Measurements from ENCODE around the gene WT1. TPM values are rescaled to one million over a fixed set of nuclear protein-coding genes. Genes with fewer than 3 reads are reported as not detected.

WT1 gene
- total RNA-seq, 1 experiment from 2014 or later: not detected

- ChIA-PET CTCF (no interaction called here), POLR2A (no interaction called here)
- H3K27ac Mint-ChIP-seq: no peak overlapping the region
- H3K9me3 Mint-ChIP-seq: no peaks in the 10 kb centered on the region
- no peak for ATAC-seq
- H3K4me1 Mint-ChIP-seq: no peaks in the 10 kb centered on the region
- no peaks in the 10 kb centered on the region for H3K36me3 Mint-ChIP-seq
- DNase-seq (ENCODE audit: low spot score): no peak
- TF ChIP-seq ATF1 (CRISPR knock-in tag; IDR thresholded peaks at IDR 0.05) (no peak), EMX1 (CRISPR knock-in tag; IDR thresholded peaks at IDR 0.05) (no peak), ERG (CRISPR knock-in tag; IDR thresholded peaks at IDR 0.05) (no peak), USF1 (CRISPR knock-in tag; IDR thresholded peaks at IDR 0.05) (no peak)
- H3K4me3 Mint-ChIP-seq: no peak overlapping the region
- no peaks in the 10 kb centered on the region; the same call in 1 of the 2 replicates for H3K27me3 Mint-ChIP-seq (ENCODE audit: low read depth)
These were observed 19.7 kb upstream of the WT1 start for GRCh38 chr11:32454993-32455392.

- CTCF ChIA-PET: interaction anchor here (0.9 kb wide), 1 partner anchor 37 kb away, joined by 4 read pairs; no protein-coding TSS in a partner anchor
- DNase-seq (ENCODE audit: low spot score) (no peak), ATAC-seq (no peak)
- POLR2A ChIA-PET: no interaction called here
- no peaks in the 10 kb centered on the region; the same call in 1 of the 2 replicates for H3K27me3 Mint-ChIP-seq (ENCODE audit: low read depth)
- no peak overlapping the region for H3K4me3 Mint-ChIP-seq
- H3K4me1 Mint-ChIP-seq: peaks cover 5% of the 10 kb centered on the region
- TF ChIP-seq ZBTB43 (CRISPR knock-in tag; IDR thresholded peaks at IDR 0.05) (no peak), ZBTB21 (CRISPR knock-in tag; IDR thresholded peaks at IDR 0.05; ENCODE audit: borderline replicate concordance) (no peak)
- H3K27ac Mint-ChIP-seq: no peak overlapping the region
- no peaks in the 10 kb centered on the region for H3K9me3 Mint-ChIP-seq
- H3K36me3 Mint-ChIP-seq: no peaks in the 10 kb centered on the region
These were observed 16.5 kb upstream of the WT1 start for GRCh38 chr11:32451808-32452207.

GRCh38 chr11:32450372-32450771 lies 15.0 kb upstream of the WT1 start:
- POLR2A ChIA-PET: no interaction called here
- H3K27me3 Mint-ChIP-seq (ENCODE audit: low read depth): peaks cover 10% of the 10 kb centered on the region
- H3K9me3 Mint-ChIP-seq: no peaks in the 10 kb centered on the region
- H3K4me3 Mint-ChIP-seq: no peak overlapping the region
- CTCF ChIA-PET: interaction anchor here (1.2 kb wide), 1 partner anchor 127 kb away, joined by 3 read pairs; no protein-coding TSS in a partner anchor
- no peaks in the 10 kb centered on the region for H3K36me3 Mint-ChIP-seq
- H3K4me1 Mint-ChIP-seq: peaks cover 5% of the 10 kb centered on the region
- no peak overlapping the region for H3K27ac Mint-ChIP-seq
- no peak for DNase-seq (ENCODE audit: low spot score)
- no peak for ATAC-seq
- TF ChIP-seq SMAD4 (CRISPR knock-in tag; IDR thresholded peaks at IDR 0.05): no peak
- no peak for TF ChIP-seq IRF1 (CRISPR knock-in tag; IDR thresholded peaks at IDR 0.05)
- TF ChIP-seq NFE2L1 (CRISPR knock-in tag; IDR thresholded peaks at IDR 0.05): no peak
- TF ChIP-seq CREB1 (CRISPR knock-in tag; IDR thresholded peaks at IDR 0.05): no peak
- no peak for TF ChIP-seq E2F4 (CRISPR knock-in tag; IDR thresholded peaks at IDR 0.05; ENCODE audit: borderline replicate concordance, low read depth)
- TF ChIP-seq PREB (CRISPR knock-in tag; IDR thresholded peaks at IDR 0.05; ENCODE audit: borderline replicate concordance): no peak
- TF ChIP-seq AFF4 (CRISPR knock-in tag; IDR thresholded peaks at IDR 0.05; ENCODE audit: borderline replicate concordance): no peak
- no peak for TF ChIP-seq FOXK1 (CRISPR knock-in tag; IDR thresholded peaks at IDR 0.05)
- no peak for TF ChIP-seq ARID4B (CRISPR knock-in tag; IDR thresholded peaks at IDR 0.05; ENCODE audit: borderline replicate concordance)
- TF ChIP-seq CBFB (CRISPR knock-in tag; IDR thresholded peaks at IDR 0.05; ENCODE audit: low read depth): no peak
